GM21825 (cell line): ENCODE data around the gene PLXNA4.

Experiments used
- ATAC-seq: cut with Tn5 transposase; IDR thresholded peaks from one replicate; pipeline ENCODE4 v1.9.1; 2021; ENCODE audit warnings: mild to moderate bottlenecking, moderate library complexity; ENCODE audit not compliant: unreplicated experiment

The PLXNA4 gene

GRCh38 chr7:132541656-132542055, 34.6 kb downstream of the PLXNA4 start:
- no peak for ATAC-seq

- ATAC-seq, result no peak
Measured at GRCh38 chr7:132537456-132538145, 38.7 kb downstream of the PLXNA4 start.

- no peak for ATAC-seq
Measured at GRCh38 chr7:132536654-132537395, 39.4 kb downstream of the PLXNA4 start.

GRCh38 chr7:132533916-132534315, 42.4 kb downstream of the PLXNA4 start:
- no peak for ATAC-seq

GRCh38 chr7:132532281-132532680, 44.0 kb downstream of the PLXNA4 start:
- no peak for ATAC-seq

GRCh38 chr7:132531562-132531961, 44.7 kb downstream of the PLXNA4 start:
- no peak for ATAC-seq

GRCh38 chr7:132528695-132529094, 47.6 kb downstream of the PLXNA4 start:
- no peak for ATAC-seq

- no peak for ATAC-seq
Measured at GRCh38 chr7:132527467-132528410, 48.5 kb downstream of the PLXNA4 start.

- no peak for ATAC-seq
Measured at GRCh38 chr7:132526111-132526740, 50.0 kb downstream of the PLXNA4 start.

- ATAC-seq, result no peak
Measured at GRCh38 chr7:132521423-132521822, 54.8 kb downstream of the PLXNA4 start.

- no peak for ATAC-seq
Measured at GRCh38 chr7:132520591-132521280, 55.5 kb downstream of the PLXNA4 start.

- ATAC-seq, result no peak
Measured at GRCh38 chr7:132519936-132520335, 56.3 kb downstream of the PLXNA4 start.

GRCh38 chr7:132518839-132519173, 57.5 kb downstream of the PLXNA4 start:
- ATAC-seq, result no peak

- ATAC-seq, result no peak
Measured at GRCh38 chr7:132518102-132518838, 58.0 kb downstream of the PLXNA4 start.

GRCh38 chr7:132516042-132516840, 60.0 kb downstream of the PLXNA4 start:
- ATAC-seq, result no peak

GRCh38 chr7:132515181-132515580, 61.1 kb downstream of the PLXNA4 start:
- ATAC-seq, result no peak

GRCh38 chr7:132514430-132514829, 61.8 kb downstream of the PLXNA4 start:
- no peak for ATAC-seq

GRCh38 chr7:132511921-132512320, 64.3 kb downstream of the PLXNA4 start:
- no peak for ATAC-seq

- no peak for ATAC-seq
Measured at GRCh38 chr7:132511387-132511786, 64.9 kb downstream of the PLXNA4 start.
